ENCODE results near the gene NBL1.

NBL1 gene

GRCh38 chr1:19705464-19705863 lies 61.4 kb downstream of the NBL1 start:
- TF ChIP-seq, protein P1, sequence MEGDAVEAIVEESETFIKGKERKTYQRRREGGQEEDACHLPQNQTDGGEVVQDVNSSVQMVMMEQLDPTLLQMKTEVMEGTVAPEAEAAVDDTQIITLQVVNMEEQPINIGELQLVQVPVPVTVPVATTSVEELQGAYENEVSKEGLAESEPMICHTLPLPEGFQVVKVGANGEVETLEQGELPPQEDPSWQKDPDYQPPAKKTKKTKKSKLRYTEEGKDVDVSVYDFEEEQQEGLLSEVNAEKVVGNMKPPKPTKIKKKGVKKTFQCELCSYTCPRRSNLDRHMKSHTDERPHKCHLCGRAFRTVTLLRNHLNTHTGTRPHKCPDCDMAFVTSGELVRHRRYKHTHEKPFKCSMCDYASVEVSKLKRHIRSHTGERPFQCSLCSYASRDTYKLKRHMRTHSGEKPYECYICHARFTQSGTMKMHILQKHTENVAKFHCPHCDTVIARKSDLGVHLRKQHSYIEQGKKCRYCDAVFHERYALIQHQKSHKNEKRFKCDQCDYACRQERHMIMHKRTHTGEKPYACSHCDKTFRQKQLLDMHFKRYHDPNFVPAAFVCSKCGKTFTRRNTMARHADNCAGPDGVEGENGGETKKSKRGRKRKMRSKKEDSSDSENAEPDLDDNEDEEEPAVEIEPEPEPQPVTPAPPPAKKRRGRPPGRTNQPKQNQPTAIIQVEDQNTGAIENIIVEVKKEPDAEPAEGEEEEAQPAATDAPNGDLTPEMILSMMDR (IDR thresholded peaks at IDR 0.05), result no peak

DNA sequence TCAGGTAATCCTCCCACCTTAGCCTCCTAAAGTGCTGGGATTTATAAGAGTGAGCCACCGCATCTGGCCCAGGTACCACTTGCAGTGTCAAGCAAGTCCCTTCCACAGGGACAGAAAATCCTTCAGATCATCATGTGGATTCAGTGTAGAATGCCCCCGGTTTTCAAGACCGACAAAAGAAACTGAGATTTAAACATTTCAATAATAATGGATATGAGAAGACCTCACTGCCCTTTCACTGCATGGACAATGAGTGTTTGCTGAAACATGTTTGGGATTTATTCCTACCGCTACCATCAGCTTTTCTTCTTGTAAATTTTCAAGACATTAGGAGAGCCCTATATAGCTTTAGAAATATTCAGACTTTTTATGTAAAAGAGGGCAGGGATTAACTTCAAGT lies 62.0 kb downstream of the NBL1 start:
- no peaks in the 10 kb centered on the region for H3K27me3 ChIP-seq (ENCODE audit: control insufficient read depth, insufficient read depth, low read length)
- H3K9ac ChIP-seq, result no peak overlapping the region
- no peaks in the 10 kb centered on the region for H3K9me3 ChIP-seq (ENCODE audit: control insufficient read depth, low read length)
- no peaks in the 10 kb centered on the region for H3K36me3 ChIP-seq (ENCODE audit: control insufficient read depth, insufficient read depth, low read length)
- H3K4me3 ChIP-seq (ENCODE audit: low read depth, low read length), result no peak overlapping the region
- H3K4me1 ChIP-seq, result no peaks in the 10 kb centered on the region
- no peaks in the 10 kb centered on the region for H3K79me2 ChIP-seq
- TF ChIP-seq, protein P1 (IDR thresholded peaks at IDR 0.05), result no peak
- no peak overlapping the region for H3K4me2 ChIP-seq (ENCODE audit: low read length)
- no peak overlapping the region for H2AFZ ChIP-seq
- H3K27ac ChIP-seq, result no peak overlapping the region

More at GRCh38 chr1:19705464-19705863, 61.4 kb downstream of the NBL1 start:
- Histone ChIP-seq H3K4me3 (ENCODE audit: low read depth, low read length) (no peak overlapping the region), H3K79me2 (peaks cover under 1% of the 10 kb centered on the region), H3K27ac (no peak overlapping the region), H3K27me3 (ENCODE audit: control insufficient read depth, insufficient read depth, low read length) (no peaks in the 10 kb centered on the region), H3K4me2 (ENCODE audit: low read length) (no peak overlapping the region), H3K4me1 (no peaks in the 10 kb centered on the region), H2AFZ (no peak overlapping the region), H3K9me3 (ENCODE audit: control insufficient read depth, low read length) (no peaks in the 10 kb centered on the region), H3K36me3 (ENCODE audit: control insufficient read depth, insufficient read depth, low read length) (no peaks in the 10 kb centered on the region), H3K9ac (no peak overlapping the region)

Measured in parathyroid adenoma (tissue), 2 donors.